PC-3 (cell line): ENCODE data around the gene NKTR. TPM values are rescaled to one million over a fixed set of nuclear protein-coding genes. Genes with fewer than 3 reads are reported as not detected.
A peak's percentile ranks its signal among the peaks of the same experiment; 100 is the strongest.

Experiments
- ATAC-seq: fragments of 200-7000 bp; cut with Tn5 transposase; 2 replicates; pipeline ENCODE4 v1.9.1; 2020; ENCODE audit warnings: mild to moderate bottlenecking, moderate library complexity
- BruUV-seq: library from RNA; stranded (reverse); fragments of 400-500 nt; replicated peaks from 2 replicates; lab custom pipeline; 2021; lab: Mats Ljungman, UMichigan
- CTCF ChIA-PET: fragments of 300-600 bp; sonication (Branson Sonifier 250); formaldehyde crosslinking; loops from one replicate; lab custom pipeline; 2022; ENCODE audit warnings: antibody characterized with exemption; lab: Charles Lee
- POLR2A ChIA-PET: fragments of 300-600 bp; sonication (Branson Sonifier 250); formaldehyde crosslinking; loops from one replicate; lab custom pipeline; 2022; ENCODE audit warnings: antibody characterized with exemption; ENCODE audit not compliant: unreplicated experiment; lab: Charles Lee
- DNase-seq: peaks from one replicate; pipeline ENCODE4 v3.0.0-alpha.2; 2015
- H2AFZ ChIP-seq: fragments of 300-600 bp; sonication (generic); 2 replicates; pipeline ENCODE4 v1.6.0; 2016; ENCODE audit warnings: antibody characterized with exemption, low read length
- H3F3A ChIP-seq: fragments of 300-600 bp; sonication (generic); one replicate; pipeline ENCODE4 v1.6.0; 2017; ENCODE audit warnings: antibody characterized with exemption, low read length, control low read depth, mild to moderate bottlenecking; ENCODE audit not compliant: unreplicated experiment
- H3K27ac ChIP-seq: fragments of 300-600 bp; sonication (generic); 2 replicates; pipeline ENCODE4 v1.5.1; 2016; ENCODE audit warnings: mild to moderate bottlenecking, low read length
- H3K27me3 ChIP-seq: fragments of 300-600 bp; sonication (generic); 2 replicates; pipeline ENCODE4 v1.6.1; 2016; ENCODE audit warnings: low read length, mixed read lengths
- H3K36me3 ChIP-seq: fragments of 300-600 bp; sonication (generic); 2 replicates; pipeline ENCODE4 v1.6.1; 2016; ENCODE audit warnings: low read depth, mixed run types, low read length, mixed read lengths
- H3K4me1 ChIP-seq: fragments of 300-600 bp; sonication (generic); 2 replicates; pipeline ENCODE4 v1.5.1; 2016; ENCODE audit warnings: low read length; ENCODE audit not compliant: insufficient read depth
- H3K4me2 ChIP-seq: fragments of 300-600 bp; sonication (generic); 2 replicates; pipeline ENCODE4 v1.6.0; 2016; ENCODE audit warnings: low read length
- H3K4me3 ChIP-seq: fragments of 300-600 bp; sonication (generic); 2 replicates; pipeline ENCODE4 v1.5.1; 2016; ENCODE audit warnings: mild to moderate bottlenecking, low read length, mixed read lengths
- H3K79me2 ChIP-seq: fragments of 300-600 bp; sonication (generic); 2 replicates; pipeline ENCODE4 v1.6.1; 2017; ENCODE audit warnings: low read length, mixed read lengths
- H3K9ac ChIP-seq: fragments of 300-600 bp; sonication (generic); 2 replicates; pipeline ENCODE4 v1.6.0; 2016; ENCODE audit warnings: mild to moderate bottlenecking, low read length
- H3K9me2 ChIP-seq: fragments of 300-600 bp; sonication (generic); replicated peaks from 2 replicates; pipeline ENCODE4 v1.6.1; 2016; ENCODE audit warnings: mixed run types, low read length, mixed read lengths
- H3K9me3 ChIP-seq: fragments of 300-600 bp; sonication (generic); 2 replicates; pipeline ENCODE4 v1.6.1; 2016; ENCODE audit warnings: low read length, mixed read lengths
- H4K20me1 ChIP-seq: fragments of 300-600 bp; sonication (generic); 2 replicates; pipeline ENCODE4 v1.6.1; 2016; ENCODE audit warnings: low read length, mixed read lengths
- EZH2 ChIP-seq: fragments of 300-600 bp; sonication (generic); IDR thresholded peaks from one replicate; pipeline ENCODE4 v1.6.1; 2017; ENCODE audit warnings: antibody characterized with exemption, mild to moderate bottlenecking, low read length; ENCODE audit not compliant: unreplicated experiment
- EZH2phosphoT487 ChIP-seq: fragments of 300-600 bp; sonication (generic); IDR thresholded peaks from 2 replicates; pipeline ENCODE4 v1.6.1; 2018; ENCODE audit warnings: mild to moderate bottlenecking, antibody characterized with exemption, low read length, borderline replicate concordance
- intact Hi-C: fragments of 100-400 bp; cut with micrococcal nuclease; formaldehyde crosslinking; loops from 2 replicates; pipeline ENCODE4 v1.9.0; 2023
- total RNA-seq: library from RNA; depleted of rRNA; stranded (reverse); fragments of >200 nt; gene quantifications from 2 replicates; pipeline ENCODE4 v1.2.3, GENCODE V29; 2014
- TF ChIP-seq, protein P1 (sequence below): fragments of 300-600 bp; sonication (generic); conservative IDR thresholded peaks from 2 replicates; pipeline ENCODE4 v1.5.1; 2017; ENCODE audit warnings: antibody characterized with exemption, low read depth, mild to moderate bottlenecking, low read length

NKTR gene
- total RNA-seq, 1 experiment from 2014 or later = 37.6 TPM

DNA sequence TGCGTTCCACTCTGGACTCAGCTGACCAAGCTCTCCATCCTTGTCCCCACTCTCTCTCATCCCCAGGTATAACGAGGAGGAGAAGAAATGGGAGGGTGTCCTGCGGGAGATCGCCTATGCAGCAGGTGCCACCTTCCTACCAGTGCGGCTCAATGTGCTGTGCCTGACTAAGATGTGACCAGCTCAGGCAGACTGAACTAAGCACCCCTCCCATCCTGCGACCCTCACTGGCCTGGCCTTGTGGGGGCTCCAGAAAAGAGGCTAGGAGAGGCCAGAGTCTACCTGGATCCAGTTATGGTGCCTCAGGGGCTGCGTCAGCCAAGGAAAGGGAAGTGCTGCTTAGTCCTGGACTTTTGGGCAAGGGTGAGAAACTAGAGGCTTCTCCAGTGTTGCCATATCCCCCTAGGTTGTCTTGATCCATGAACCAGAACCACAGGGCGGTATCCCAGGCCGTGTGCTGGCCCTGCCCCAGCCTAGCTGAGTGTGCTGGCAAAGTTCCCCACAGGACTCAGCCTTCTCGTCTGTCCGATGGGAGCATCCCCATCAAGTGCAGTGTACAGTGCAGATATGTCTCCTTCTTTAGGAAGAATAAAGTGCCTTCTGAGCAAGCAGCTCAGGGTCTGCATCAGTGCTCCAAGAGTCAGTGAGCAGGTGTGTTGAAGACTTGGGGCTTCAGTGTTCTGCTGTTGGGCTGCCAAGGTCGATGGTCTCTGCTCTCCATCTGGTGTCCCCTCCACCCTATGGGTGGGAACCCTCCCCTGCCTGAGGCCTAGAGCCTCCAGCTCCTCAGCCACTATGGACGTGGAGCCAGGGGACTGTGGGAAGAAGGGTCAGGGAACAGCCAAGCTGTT, 91.6 kb downstream of the NKTR start:
- no TSS peak for BruUV-seq
- no peaks in the 10 kb centered on the region for H3F3A ChIP-seq
- TF ChIP-seq, protein P1, sequence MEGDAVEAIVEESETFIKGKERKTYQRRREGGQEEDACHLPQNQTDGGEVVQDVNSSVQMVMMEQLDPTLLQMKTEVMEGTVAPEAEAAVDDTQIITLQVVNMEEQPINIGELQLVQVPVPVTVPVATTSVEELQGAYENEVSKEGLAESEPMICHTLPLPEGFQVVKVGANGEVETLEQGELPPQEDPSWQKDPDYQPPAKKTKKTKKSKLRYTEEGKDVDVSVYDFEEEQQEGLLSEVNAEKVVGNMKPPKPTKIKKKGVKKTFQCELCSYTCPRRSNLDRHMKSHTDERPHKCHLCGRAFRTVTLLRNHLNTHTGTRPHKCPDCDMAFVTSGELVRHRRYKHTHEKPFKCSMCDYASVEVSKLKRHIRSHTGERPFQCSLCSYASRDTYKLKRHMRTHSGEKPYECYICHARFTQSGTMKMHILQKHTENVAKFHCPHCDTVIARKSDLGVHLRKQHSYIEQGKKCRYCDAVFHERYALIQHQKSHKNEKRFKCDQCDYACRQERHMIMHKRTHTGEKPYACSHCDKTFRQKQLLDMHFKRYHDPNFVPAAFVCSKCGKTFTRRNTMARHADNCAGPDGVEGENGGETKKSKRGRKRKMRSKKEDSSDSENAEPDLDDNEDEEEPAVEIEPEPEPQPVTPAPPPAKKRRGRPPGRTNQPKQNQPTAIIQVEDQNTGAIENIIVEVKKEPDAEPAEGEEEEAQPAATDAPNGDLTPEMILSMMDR = no peak
- TF ChIP-seq EZH2 (no peak), EZH2phosphoT487 (no peak)
- no peak overlapping the region for H3K9ac ChIP-seq
- ATAC-seq (no peak), DNase-seq (no peak)
- H3K9me3 ChIP-seq = no peaks in the 10 kb centered on the region
- H2AFZ ChIP-seq = no peak overlapping the region
- H4K20me1 ChIP-seq = no peaks in the 10 kb centered on the region
- ChIA-PET POLR2A (no interaction called here), CTCF (no interaction called here)
- no peaks in the 10 kb centered on the region for H3K4me1 ChIP-seq
- no peaks in the 10 kb centered on the region for H3K9me2 ChIP-seq
- no peaks in the 10 kb centered on the region for H3K79me2 ChIP-seq
- no peak overlapping the region for H3K4me3 ChIP-seq
- H3K4me2 ChIP-seq = no peak overlapping the region
- no peaks in the 10 kb centered on the region for H3K36me3 ChIP-seq
- intact Hi-C loops = no loop called here
- H3K27me3 ChIP-seq = no peaks in the 10 kb centered on the region
- no peak overlapping the region for H3K27ac ChIP-seq

GRCh38 chr3:42692667-42693529, 92.4 kb downstream of the NKTR start:
- CTCF ChIA-PET = no interaction called here
- no peak overlapping the region for H2AFZ ChIP-seq
- H3K9me2 ChIP-seq = no peaks in the 10 kb centered on the region
- ATAC-seq = peak; percentile 42; the same call in 1 of the 2 replicates
- H3K27ac ChIP-seq = no peak overlapping the region
- H3K79me2 ChIP-seq = no peaks in the 10 kb centered on the region
- peak; percentile 7 for DNase-seq
- H3K36me3 ChIP-seq = no peaks in the 10 kb centered on the region
- intact Hi-C loops = no loop called here
- no peaks in the 10 kb centered on the region for H3F3A ChIP-seq
- no peak overlapping the region for H3K9ac ChIP-seq
- no TSS peak for BruUV-seq
- TF ChIP-seq EZH2 (no peak), EZH2phosphoT487 (no peak)
- TF ChIP-seq, protein P1 = no peak
- no peaks in the 10 kb centered on the region for H4K20me1 ChIP-seq
- no peaks in the 10 kb centered on the region for H3K9me3 ChIP-seq
- no peak overlapping the region for H3K4me2 ChIP-seq
- POLR2A ChIA-PET = no interaction called here
- H3K27me3 ChIP-seq = no peaks in the 10 kb centered on the region
- H3K4me1 ChIP-seq = no peaks in the 10 kb centered on the region
- no peak overlapping the region for H3K4me3 ChIP-seq
